Activated CD8-positive, alpha-beta memory T cell treated with anti-CD3 and anti-CD28 coated beads, Interleukin-2, amount 50 U/mL, for 24 hours (primary cell): ENCODE measurements around the gene INS.

Experiments
- DNase-seq: peaks from one replicate; pipeline ENCODE4 v3.0.0-alpha.2; 2020; ENCODE audit errors: extremely low read depth

Gene INS

GRCh38 chr11:2144544-2145248, 16.3 kb downstream of the INS start:
- no peak for DNase-seq

DNA sequence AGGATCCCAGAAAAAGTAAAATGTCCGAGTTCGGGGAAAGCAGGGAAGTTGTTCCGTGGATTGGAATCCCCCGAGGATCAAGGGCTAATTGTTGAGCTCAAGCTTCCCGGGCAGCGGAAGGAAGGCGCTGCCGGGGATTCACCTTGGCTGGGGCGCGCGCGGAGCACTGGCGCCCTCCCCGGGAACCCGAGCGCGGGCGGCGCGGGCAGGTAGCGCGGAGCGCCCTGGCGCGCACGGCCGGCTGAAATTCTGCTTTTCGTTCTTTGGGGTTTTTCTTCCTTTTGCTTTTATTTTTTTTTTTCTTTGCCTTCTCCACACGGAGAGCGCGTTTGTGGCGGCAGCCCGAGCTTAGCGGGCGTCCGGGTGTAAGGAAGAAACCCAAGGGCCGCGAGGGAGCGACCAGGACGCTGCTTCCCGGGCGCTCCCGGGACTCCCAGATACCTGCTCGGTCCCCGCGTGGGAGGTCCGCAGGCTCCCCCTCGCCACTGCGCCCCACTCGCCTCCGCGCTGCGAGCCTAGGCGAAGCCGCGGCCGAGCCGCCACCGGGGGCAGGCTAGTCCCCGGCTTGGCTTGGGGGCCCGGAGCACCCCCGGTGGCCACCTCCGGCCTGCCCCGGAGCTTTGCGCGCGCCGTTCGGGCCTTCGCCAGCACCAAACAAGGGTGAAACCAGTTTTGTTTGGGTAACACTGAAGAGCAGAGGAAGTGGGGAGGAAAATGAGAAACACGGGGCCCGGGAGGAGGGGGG, 17.0 kb downstream of the INS start:
- no peak for DNase-seq

DNA sequence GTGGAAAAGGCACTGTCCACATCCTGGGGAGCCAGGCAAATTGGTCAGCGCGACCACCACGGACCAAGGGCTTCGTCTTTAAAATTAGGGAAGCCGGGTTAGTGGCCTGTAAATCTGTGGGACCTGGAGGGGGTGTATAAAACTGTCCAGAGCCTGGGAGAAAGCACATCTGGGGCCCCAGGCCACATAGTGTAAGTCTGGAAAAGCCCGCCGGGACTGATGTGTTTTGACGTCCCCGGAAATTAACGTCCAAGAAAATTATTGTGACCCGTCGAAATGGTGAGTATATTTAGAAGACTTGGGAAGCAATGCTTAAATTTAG, 17.6 kb downstream of the INS start:
- DNase-seq = no peak

DNA sequence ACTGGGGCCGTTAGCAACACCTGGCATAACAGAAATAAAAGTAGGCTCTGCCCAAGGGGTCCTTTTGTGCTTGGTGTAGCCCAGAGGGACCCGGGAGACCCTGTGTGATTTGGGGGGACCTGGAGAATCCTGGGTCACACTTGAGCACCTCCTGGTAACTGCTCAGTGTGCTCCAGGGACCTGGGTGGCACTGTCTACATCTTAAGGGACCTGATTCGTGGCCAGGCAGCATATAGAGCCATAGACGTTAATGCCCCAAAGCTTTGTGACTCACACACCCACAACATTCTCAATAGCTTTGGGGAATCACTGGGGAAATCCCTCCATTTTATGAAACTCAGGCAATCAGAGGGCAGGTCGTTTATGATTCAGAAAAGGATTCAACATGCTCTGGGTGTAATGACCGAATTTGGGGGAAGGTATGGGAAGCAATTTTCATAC, 18.2 kb downstream of the INS start:
- no peak for DNase-seq

DNA sequence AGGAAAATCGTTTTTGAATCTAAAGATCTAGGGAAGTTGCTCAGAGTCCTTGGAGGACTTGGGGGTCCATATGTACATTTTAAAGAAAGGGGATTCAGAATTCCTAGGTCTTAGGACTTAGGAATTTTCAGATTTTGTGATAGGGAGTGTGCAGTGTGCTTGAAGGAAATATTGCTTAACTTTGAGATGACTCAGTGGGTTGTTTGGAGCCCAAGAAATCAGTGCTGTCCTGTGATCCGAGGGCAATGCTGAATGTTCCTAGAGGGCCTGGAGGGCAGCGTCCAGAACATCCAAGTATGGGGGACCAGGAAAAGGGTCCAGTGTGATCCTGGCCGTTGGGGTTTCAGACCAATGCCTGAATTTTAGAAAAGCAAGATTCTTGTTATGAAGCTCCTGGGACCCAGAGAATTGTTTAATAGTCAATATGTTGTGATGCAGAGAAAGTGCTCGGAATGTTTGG, 18.7 kb downstream of the INS start:
- DNase-seq = no peak

DNA sequence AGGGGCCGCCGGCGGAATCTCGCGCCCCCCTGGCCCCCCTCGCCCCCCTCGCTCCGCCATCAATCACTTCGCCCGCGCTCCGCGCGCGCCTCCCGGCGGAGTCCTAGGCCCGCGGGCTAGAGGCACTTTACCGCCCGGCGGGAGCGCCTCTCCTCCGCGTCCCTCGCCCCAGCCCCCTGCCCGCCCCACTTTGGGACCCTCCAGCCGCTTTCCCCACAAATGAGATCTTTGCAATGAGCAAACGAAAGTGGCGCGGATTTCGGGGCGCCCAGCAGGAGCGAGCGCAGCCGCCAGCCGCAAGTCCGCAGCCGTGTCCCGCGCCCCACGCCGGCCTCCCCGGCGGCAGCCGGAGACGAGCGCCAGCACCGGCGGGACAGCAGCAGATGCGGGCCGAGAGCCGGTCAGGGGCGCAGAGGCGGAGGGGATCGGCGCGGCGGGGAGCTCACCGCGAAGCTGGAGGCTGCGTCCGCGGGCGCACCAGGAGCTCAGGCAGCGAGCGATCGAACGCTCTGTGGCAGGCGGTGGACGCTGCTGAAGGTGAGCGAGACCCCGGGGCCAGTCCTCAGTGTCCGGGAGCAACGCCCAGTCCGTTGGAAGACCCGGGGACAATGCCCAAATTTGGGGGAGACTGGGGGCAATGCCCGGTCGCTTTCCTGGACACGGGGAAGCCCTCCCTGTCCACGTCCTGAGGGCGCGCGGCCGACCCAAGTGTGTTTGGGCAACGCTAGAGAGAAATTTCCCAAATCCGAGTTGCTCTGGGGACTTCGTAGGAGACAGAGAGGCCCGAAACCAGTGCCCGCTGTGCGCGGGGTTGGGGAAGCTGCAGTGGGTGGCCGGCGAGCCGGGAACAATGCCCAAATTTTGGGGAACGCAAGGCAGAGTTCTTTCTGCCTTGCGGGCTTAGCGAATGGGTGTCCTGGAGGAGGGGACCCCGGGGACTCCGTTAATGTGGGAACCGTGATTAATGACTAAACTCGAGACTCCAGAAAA, 20.3 kb downstream of the INS start:
- DNase-seq = no peak

GRCh38 chr11:2139621-2140337, 21.2 kb downstream of the INS start:
- DNase-seq = no peak

DNA sequence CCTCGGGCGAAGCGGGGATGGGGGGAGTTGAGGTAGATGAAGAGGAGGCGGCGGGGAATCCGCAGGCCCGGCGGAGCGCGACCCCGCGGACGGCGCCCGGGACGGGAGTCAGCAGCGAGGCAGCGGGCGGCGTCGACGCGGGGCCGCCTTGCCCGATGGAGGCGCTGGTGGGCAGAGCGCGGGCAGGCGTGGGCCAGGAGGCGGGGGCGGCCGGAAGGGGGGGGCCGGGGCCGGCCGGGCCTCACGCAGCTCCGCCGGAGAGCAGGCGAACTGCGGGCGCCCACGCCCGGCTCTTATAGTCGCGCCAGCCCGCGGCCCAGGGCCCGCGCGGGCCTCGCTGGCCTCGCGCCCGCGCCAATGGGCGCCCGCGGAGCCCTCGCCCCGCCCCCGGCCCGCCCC, 21.9 kb downstream of the INS start, which contains the start of gene IGF2:
Gene IGF2 (minus strand): TSS at position 267 of the 399 bp plus-strand sequence. CDS start 3,866 bp downstream, outside the sequence.
- no peak for DNase-seq

DNA sequence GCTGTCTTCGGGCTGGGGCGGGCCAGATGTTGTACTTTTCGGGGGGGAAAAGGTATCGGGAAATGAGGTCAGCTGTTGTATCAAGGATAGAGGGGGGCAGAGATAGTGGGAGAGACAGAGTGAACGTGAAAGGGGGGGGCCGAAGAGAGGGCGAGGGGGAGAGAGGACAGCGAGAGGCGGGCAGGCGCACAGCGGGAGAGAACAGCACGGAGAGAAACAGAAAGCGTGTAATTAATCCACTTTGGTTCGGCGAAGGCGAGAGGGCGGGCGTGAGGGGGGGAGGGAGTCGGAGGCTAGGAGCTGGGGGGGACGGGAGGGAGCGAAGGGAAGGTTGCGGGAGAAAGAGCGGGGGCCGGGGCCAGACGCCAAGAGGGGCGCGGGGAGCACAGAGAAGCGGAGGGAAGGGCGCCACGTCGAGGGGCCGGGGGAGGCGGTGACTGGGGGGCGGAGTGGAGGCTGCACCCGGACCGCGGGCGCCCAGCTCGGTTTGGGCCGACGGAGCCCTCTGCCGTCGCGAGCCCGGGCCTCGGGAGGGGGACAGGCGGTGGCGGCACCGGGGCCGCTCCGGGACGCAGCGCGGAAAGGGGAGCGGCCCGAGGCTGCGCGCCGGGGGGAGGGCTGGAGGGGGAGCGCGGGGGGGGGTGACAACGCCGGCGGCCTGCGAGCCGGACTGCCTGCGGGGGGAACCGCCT, 22.4 kb downstream of the INS start:
- DNase-seq = no peak

DNA sequence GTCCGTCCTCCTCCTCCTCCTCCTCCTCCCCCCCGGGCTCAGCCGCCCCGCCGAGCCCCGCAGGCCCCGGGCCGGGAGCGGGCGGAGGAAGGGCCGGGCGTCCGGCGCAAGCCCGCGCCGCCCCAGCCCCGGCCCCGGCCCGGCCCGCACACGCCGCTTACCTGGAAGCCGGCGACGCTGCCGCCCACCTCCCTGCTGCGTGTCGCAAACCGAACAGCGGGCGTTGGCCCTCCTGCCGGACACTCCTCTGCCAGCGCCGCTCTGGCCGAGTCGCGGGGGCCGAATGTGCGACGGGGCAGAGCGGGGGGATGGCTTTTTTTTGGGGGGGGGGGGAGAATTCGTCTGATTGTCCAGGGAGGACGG, 23.0 kb downstream of the INS start:
- no peak for DNase-seq

DNA sequence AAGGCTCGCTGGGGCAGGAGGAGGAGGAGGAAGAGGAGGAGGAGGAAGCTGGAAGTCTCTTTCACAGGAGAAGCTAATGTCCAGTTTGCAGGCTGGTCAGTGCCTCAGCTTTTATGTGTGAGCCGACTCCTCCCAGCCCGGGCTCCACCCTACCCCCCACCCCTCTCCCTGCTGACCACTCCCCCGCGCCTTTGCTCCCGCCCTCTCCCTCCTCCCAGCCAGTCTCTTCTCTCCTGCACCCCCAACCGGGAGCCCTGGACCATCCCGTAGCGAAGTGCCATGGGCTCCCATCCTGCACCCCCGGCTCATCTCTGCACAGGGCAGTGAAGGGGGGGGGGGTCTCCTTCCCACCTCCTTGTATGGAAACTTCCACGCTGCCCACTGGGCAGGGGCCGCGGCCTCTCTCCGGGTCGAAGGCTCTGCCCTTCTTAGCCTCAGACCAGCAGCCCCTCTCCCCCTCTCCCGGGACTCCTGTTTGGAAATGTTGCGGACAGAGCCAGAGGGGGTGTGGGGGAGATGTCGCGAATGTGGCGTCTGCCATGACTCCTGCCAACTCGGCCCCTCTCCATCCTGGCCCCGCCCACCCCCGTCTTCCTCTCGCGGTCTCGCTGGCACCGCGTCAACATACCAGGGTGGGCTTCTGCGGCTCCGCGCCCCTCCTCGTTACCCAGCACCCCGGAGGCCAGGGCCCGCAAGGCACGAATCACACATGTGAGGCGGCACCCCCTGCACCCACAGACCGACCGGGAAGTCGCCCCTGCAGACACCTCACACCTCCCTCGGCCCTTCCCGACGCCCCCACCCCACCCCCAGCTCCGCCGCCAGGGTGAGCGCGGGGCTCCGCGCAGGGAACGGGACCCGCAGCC, 23.6 kb downstream of the INS start:
- DNase-seq = no peak

DNA sequence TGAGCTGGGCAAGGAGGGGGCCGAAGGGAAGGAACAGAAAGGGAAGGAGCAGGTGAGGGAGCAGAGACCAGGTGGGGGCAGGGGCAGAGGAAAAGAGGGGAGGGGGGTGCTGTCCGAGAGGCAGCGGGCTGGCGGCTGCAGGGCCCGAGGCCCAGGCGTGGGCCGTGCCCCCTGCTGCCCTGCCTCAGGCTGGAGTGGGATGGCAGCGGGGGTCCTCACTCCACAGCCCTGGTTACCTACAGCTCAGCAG, 24.1 kb downstream of the INS start:
- DNase-seq = no peak

DNA sequence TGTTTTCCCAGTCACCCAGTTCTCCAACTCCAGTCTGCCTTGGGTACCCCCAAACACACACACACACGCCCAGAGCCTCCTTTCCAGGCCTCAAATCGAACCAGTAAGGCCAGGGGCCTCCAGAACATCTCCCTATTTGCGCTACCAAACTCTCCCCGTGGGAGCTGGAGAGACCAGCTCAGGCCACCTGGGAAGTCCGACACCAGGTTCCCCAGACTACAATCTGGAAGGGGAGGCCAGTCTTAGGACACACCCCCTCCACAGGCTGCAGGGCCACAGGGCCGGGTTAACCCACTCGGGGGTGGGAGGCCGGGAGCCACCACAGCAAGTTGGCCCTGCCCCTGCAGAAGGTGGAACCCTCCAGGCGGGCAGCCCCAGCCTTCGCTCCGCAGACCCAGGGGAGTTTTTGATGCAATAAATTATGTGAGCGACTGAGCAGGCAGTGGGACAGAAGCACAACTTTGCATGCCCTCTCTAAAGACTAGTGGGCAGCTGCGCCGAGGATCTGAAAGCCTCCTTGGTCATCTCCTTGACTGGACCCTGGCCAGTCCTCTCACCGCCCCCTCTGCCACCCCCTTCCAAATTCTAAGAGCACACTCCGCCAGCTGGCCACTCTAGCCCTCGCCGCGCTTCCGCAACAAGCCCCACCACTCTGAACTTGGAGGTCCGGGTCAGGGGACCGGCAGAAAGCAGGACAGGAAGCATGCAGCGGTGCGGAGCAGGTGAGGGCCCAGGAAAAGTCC, 24.6 kb downstream of the INS start:
- no peak for DNase-seq

- DNase-seq = no peak
Measured at GRCh38 chr11:2135648-2136201, 25.3 kb downstream of the INS start.

DNA sequence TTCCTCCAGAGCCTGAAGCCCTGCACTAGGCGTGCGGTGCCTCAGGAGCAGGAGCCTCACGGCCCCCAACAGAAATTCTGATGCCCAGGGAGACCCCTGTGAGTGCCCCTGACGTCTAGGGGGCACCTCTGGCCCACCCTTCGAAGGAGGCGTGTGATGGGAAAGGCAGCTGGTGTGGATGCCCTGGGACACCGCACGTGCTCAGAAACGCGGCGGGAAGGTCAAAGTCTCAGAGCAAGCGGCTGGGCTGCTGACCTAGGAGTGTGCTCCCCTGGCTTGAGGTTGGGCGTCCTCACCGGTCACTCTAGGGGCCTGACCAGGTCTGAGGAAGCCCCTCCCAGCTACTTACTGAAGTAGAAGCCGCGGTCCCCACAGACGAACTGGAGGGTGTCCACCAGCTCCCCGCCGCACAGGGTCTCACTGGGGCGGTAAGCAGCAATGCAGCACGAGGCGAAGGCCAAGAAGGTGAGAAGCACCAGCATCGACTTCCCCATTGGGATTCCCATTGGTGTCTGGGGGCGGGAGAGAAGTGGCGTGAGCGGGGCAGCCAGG, 25.9 kb downstream of the INS start:
- DNase-seq = no peak

GRCh38 chr11:2134022-2135010, 26.7 kb downstream of the INS start:
- DNase-seq = no peak

- DNase-seq = no peak
Measured at GRCh38 chr11:2133241-2134021, 27.6 kb downstream of the INS start.
